Bladder microvascular endothelial cell (primary cell): ENCODE measurements around the gene ZC3H12C. TPM values are rescaled to one million over a fixed set of nuclear protein-coding genes. Genes with fewer than 3 reads are reported as not detected.

Experiments
- total RNA-seq: library from RNA; depleted of rRNA; stranded (reverse); fragments of >200 nt; gene quantifications from 2 replicates; pipeline ENCODE4 v1.2.3, GENCODE V29; 2014

ZC3H12C gene
- 10.0 and 24.0 TPM in 2 replicates for total RNA-seq

GRCh38 chr11:110092515-110093406, at the start of gene ZC3H12C:
TSS of gene ZC3H12C (plus strand) at chr11:110093392. CDS start at chr11:110093412, 20 bp downstream.

Other genes starting within 250 kb of the ZC3H12C start
- 140 and 143 TPM in 2 replicates for gene RDX, start 203.2 kb downstream of the ZC3H12C start, total RNA-seq